HG03196 (cell line): ENCODE measurements around the gene PHRF1.

Source experiments
- ATAC-seq: cut with Tn5 transposase; IDR thresholded peaks from one replicate; pipeline ENCODE4 v1.9.1; 2021; ENCODE audit not compliant: unreplicated experiment

The PHRF1 gene

GRCh38 chr11:595400-595799, 19.1 kb downstream of the PHRF1 start:
- ATAC-seq: no peak

DNA sequence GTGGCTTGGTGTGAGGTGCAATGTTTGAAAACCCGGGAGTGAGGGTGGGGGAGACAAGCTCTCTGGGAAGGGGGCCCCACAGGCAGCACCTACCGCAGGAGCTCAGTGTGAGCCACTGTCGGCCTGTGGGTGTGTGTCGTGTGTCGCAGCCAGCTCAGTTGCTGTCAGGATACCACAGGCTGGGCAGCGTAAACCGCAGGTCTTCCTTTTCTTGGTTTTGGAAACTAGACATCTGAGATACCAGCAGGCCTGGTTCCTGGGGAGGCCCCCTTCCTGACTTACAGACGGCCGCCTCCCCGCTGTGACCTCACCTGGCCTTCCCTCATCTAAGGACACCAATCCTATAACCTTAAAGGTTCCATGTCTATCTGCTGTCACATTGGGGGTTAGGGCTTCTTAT, 20.1 kb downstream of the PHRF1 start:
- ATAC-seq: no peak

- ATAC-seq: no peak
These were observed 21.0 kb downstream of the PHRF1 start for GRCh38 chr11:597166-597725.

DNA sequence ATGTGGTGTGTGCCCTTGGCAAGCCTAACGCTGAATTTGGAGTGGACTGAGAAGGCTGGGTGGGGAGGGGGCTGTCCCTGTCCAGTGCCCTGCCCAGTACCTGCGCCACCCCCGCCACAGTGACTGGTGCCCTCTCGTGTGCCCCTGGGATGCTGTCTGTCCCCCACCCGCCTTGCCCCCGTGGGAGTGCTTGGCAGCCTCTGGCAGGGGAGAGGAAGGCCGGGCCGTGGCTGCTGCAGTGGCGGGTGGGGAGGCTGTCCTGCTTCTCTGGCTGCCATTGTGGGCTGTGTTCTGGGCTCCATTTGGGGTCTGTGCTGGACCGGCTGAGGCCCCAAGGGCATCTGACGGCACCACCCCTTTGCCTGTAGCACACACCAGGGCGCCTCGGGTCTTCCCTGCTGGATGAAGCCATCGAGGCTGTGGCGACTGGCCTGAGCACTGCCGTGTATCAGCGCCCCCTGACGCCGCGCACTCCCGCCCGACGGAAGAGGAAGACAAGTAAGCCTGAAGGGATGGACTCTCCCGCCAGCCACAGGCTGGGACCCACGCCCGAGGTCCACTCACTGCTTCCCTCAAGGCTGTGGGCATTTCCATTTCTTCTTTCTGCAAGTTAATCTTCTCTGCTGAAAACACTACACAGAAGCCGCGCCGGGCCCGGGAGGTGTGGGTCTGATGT, 21.9 kb downstream of the PHRF1 start:
- ATAC-seq: no peak

- no peak for ATAC-seq
These were observed 25.4 kb downstream of the PHRF1 start for GRCh38 chr11:601573-602245.

DNA sequence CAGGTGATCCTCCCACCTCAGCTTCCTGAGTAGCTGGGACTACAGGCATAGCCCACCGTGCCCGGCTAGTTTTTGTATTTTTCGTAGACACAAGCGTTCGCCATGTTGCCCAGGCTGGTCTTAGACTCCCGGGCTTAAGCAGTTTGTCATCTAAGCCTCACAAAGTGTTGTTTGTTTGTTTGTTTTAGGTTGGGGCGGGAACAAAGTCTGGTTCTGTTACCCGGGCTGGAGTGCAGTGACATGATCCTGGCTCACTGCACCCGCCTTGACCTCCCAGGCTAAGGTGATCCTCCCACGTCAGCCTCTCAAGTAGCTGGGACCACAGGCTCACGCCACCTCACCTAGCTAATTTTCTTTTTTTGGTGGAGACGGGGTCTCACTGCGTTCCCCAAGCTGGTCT, 26.9 kb downstream of the PHRF1 start:
- ATAC-seq: no peak

DNA sequence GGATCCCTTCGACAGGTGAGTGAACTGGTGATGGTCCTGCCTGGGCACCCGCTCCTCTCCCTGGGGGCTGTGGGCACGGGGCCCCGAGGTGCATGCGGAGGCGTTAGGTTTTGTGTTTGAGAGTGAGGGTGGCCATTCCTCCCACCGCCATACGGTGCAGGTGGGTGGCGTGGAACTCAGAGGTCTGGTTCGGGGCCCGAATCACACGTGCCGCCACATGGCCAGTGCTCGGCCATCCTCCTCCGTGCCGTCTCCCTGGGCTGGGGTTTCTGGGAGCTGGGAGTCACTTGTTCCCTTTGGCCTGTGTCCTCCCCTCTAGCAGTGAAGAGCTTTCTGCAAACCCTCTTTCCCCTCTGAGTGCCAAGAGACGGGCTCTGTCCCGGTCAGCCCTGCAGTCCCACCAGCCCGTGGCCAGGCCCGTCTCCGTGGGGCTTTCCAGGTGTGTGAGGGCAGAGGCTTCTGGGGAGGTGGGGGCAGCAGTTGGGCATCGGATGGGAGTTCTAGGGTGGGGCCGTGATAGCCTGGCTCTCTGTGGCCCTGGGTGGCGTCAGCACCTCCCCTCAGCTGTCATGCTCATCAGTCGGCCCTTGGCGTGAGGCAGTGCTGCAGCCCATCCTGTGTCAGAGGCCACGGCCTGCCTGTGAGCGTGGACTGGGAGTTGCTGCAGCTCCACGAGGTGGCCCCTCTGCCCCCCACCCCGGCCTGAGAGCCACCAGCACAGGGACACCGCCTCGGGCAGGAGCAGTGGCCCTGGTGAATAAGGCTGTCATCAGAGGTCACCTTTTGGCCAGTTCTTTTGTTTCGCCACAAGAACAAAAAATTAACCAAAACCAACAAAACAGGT, 29.2 kb downstream of the PHRF1 start:
- ATAC-seq: no peak

DNA sequence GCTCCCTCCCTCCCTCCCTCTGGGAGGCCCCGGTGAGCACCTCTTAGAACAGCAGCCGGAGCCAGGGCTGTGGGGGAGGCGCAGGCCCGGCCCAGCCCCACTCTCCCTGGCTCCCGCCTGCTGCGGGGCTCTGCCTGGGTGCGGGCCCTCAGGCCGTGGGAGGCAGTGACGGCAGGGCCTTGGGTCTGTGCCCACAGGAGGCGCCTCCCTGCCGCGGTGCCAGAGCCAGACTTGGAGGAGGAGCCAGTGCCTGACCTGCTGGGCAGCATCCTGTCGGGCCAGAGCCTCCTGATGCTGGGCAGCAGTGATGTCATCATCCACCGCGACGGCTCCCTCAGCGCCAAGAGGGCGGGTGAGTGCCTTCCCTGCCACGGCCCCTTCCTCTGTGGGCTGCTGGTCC, 30.0 kb downstream of the PHRF1 start:
- ATAC-seq: no peak

- ATAC-seq: no peak
These were observed 30.9 kb downstream of the PHRF1 start for GRCh38 chr11:607020-607780.

- no peak for ATAC-seq
These were observed 31.8 kb downstream of the PHRF1 start for GRCh38 chr11:607971-608659.

DNA sequence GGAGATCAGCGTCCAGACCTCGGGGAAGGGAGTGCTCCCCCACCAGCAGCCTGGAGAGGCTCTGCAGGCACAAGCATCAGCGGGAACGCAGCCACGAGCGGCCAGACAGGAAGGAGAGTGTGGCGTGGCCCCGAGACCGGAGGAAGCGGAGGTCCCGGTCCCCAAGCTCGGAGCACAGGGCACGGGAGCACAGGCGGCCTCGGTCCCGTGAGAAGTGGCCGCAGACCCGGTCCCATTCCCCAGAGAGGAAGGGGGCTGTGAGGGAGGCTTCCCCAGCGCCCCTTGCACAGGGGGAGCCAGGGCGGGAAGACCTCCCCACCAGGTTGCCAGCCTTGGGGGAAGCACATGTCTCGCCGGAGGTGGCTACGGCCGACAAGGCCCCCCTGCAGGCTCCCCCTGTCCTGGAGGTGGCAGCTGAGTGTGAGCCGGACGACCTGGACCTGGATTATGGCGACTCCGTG, 32.6 kb downstream of the PHRF1 start:
- ATAC-seq: no peak

- ATAC-seq: no peak
These were observed 33.1 kb downstream of the PHRF1 start for GRCh38 chr11:609341-609811.

- no peak for ATAC-seq
These were observed 34.0 kb downstream of the PHRF1 start for GRCh38 chr11:610146-610801.

DNA sequence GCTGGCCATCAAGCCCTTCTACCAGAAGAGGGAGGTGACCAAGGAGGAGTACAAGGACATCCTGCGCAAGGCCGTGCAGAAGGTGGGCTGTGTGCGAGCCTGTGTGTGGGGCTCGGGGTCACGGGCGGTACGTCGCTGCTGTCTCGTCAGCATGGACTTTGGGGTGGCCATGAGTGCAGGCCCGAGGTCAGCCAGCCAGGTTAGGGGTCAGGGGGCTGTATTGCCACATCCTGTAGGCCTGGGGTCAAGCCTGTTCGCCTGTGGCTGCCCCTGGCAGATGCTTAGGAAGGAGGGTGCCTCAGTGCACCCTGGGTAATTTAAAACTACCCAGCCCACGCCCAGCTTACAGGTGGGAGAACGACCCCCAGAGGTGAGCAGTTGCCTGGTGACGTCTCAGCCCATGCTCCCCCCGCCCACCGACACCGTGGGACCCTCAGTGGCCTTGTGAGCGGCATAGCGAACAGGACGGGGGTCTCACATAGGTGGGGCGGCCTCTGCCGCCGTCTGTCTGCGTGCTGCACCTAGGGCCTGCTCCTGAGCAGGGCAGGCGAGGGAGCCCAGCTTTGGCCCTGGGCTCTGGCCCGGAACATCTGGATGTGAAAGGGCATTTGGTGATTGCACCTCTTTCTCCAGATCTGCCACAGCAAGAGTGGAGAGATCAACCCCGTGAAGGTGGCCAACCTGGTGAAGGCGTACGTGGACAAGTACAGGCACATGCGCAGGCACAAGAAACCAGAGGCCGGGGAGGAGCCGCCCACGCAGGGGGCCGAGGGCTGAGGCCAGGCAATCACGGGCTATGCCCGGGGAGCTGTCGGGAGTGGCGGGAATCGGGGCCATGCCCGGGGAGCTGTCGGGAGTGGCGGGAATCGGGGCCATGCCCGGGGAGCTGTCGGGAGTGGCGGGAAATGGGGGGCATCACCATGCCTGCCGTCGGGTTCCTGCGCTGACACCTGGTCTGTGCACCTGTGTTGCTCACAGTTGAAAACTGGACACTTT, 35.0 kb downstream of the PHRF1 start:
- no peak for ATAC-seq

GRCh38 chr11:612201-612960, 36.1 kb downstream of the PHRF1 start:
- ATAC-seq: no peak

- ATAC-seq: no peak
These were observed 36.7 kb downstream of the PHRF1 start for GRCh38 chr11:612961-613300.

GRCh38 chr11:613369-613968, 37.2 kb downstream of the PHRF1 start:
- ATAC-seq: no peak
